ENCODE data around the gene WIPF3.
A peak's percentile ranks its signal among the peaks of the same experiment; 100 is the strongest.

WIPF3 gene

DNA sequence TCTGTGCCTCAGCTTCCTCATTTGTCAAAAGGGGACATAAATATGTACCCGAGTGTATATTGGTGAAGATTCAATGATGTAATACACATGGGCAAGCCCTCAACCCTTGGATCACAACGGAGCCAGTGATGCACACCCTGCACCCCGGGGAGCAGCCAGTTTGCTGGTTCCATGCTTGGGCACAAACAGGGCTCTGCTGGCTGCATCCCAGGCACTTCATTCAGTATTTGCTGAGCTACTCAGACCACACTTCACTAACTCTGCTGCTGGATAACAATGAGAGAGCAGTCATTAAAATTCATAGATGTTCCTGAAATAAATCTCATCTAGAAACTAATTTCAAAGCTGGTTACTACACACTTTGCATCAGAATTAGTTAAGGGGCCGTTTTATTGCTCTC is 111.3 kb downstream of the WIPF3 start:
- TF ChIP-seq, protein P1, sequence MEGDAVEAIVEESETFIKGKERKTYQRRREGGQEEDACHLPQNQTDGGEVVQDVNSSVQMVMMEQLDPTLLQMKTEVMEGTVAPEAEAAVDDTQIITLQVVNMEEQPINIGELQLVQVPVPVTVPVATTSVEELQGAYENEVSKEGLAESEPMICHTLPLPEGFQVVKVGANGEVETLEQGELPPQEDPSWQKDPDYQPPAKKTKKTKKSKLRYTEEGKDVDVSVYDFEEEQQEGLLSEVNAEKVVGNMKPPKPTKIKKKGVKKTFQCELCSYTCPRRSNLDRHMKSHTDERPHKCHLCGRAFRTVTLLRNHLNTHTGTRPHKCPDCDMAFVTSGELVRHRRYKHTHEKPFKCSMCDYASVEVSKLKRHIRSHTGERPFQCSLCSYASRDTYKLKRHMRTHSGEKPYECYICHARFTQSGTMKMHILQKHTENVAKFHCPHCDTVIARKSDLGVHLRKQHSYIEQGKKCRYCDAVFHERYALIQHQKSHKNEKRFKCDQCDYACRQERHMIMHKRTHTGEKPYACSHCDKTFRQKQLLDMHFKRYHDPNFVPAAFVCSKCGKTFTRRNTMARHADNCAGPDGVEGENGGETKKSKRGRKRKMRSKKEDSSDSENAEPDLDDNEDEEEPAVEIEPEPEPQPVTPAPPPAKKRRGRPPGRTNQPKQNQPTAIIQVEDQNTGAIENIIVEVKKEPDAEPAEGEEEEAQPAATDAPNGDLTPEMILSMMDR (IDR thresholded peaks at IDR 0.05; ENCODE audit: low read depth, low read length, missing control alignments) = no peak
- no peak overlapping the region for H3K4me3 ChIP-seq (ENCODE audit: low read depth, low read length)
- no peak for DNase-seq (ENCODE audit: low read depth)

DNA sequence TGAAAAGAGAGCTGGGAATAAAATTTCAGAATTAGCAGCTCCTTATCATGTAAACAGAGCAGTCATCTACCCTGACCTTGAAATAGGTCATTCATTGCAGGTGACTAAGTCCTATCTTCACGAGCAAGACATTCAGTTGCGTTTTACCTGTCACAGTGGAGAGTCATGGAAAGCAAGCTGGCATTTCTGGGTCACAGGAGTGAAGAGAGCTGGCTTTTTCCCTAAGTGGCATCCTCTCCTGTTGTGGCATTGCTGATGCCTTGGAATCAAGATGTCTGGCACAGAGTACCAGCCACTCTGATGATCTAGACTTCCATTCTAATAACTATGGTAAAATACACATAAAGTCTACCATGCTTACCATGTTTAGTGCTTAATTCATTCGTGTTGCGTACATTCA is 112.5 kb downstream of the WIPF3 start:
- TF ChIP-seq, protein P1 (IDR thresholded peaks at IDR 0.05; ENCODE audit: low read depth, low read length, missing control alignments) = no peak
- no peak for DNase-seq (ENCODE audit: low read depth)
- H3K4me3 ChIP-seq (ENCODE audit: low read depth, low read length) = no peak overlapping the region

DNA sequence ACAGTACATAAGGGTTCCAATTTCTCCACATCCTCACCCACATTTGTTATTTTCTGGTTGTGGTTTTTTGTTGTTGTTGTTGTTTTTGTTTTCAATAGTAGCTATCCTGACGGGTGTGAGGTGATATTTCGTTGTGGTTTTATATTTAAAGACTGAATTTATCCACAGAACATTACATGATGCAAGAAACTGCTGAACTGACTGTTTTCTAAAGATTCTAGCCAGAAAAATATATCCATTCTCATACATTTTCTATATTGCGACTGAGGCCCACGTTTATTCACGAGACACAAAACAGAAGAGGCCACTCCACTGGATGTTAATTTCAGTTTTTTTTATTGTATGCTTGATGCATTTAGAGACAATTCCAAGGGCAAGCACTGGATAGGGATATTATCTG is 113.5 kb downstream of the WIPF3 start:
- H3K4me3 ChIP-seq (ENCODE audit: low read depth, low read length) = no peak overlapping the region
- TF ChIP-seq, protein P1 (IDR thresholded peaks at IDR 0.05; ENCODE audit: low read depth, low read length, missing control alignments) = no peak
- DNase-seq (ENCODE audit: low read depth) = no peak

DNA sequence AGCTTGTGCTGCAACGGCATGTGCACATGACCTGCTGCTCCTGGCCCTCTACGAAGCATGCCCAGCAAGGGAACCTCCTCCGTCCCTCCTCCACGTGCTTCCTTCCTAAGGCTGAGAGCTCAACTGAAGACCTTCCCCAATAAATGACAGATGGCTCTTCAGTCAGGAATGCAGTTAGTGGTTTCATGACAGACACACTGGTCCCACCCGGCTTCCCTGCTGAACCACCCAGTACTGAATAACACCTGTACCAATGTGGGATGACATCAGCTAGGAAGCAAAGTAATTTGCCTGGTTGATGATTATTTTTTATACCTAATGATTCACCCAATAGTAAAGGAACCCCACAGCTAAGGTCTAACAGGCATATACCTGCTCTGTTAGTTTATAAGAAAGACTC is 114.2 kb downstream of the WIPF3 start:
- DNase-seq (ENCODE audit: low read depth) = no peak
- TF ChIP-seq, protein P1 (IDR thresholded peaks at IDR 0.05; ENCODE audit: low read depth, low read length, missing control alignments) = no peak
- no peak overlapping the region for H3K4me3 ChIP-seq (ENCODE audit: low read depth, low read length)

DNA sequence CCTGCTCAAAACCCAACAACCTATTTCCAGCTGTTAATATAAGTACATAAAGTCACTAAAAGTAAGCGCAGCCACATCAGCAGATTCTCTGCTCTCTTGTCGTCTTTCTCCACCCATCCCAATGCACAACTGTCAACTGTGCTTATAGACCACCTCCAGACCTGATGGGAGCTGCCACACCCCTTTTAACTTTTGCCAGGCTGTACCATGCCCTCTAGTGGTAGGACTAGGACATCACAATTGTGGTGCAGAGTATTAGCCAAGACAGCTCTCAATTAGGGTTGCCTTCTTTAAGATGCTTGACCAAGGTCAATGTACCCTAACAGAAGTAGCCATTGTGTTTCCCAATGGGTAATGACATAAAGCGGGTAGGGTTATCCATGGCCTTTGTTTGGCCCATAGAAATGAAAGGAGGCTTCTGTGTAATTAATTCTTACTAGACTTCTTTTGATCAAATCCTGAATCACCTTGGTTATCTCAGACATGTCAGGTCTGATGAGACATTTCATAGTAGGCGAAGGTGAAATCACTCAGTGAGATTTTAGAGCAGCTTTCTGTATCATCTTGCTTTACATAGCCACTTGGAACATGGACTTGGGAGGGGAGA is 115.2 kb downstream of the WIPF3 start:
- DNase-seq (ENCODE audit: low read depth) = peak; percentile 43
- TF ChIP-seq, protein P1 (IDR thresholded peaks at IDR 0.05; ENCODE audit: low read depth, low read length, missing control alignments) = peak; percentile 92
- no peak overlapping the region for H3K4me3 ChIP-seq (ENCODE audit: low read depth, low read length)

DNA sequence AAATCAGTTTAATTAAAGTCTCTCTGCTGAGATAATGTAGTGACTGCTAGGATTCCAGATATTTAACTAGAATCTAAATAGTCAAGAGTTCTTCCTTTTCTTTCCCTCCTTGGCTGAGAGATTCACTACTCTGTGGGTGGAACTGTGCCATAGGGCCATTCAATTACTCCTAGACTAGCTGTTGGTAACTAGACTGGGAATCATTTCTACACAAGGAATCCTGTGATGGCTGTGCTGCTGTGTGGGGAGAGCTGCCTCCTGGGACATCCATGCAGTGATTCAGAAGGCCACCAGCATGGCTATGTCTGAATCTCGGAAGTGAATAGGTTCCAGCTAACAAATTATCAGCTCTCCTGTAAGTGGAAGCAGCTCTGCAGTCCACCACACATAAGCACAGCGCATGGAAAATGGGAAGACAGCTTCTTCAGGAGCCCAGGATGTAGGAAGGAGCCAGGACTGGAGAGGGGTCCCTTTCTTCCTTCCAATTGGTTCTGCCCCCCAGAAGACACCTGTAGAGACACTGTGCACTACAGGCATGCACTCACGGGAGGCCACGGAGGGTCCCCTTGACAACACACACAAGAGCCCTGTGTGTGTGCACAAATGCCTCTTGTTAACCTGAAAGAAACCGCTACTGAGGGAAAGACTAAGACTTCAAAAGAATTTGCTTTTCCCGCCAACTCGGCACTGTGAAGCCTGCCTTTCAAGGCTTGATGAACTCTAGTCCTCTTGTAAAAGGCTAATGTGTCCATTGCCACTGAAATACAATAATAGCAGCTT is 116.8 kb downstream of the WIPF3 start:
- DNase-seq (ENCODE audit: low read depth) = no peak
- H3K4me3 ChIP-seq (ENCODE audit: low read depth, low read length) = no peak overlapping the region
- TF ChIP-seq, protein P1 (IDR thresholded peaks at IDR 0.05; ENCODE audit: low read depth, low read length, missing control alignments) = no peak

All from GM12864 (cell line).